IPS-NIHi7 (cell line): Measurements from ENCODE around the gene AGTRAP.
A peak's percentile ranks its signal among the peaks of the same experiment; 100 is the strongest.

Experiments used
- DNase-seq: peaks from one replicate; pipeline ENCODE4 v3.0.0; 2012; ENCODE audit warnings: mixed read lengths; ENCODE audit errors: extremely low spot score

Gene AGTRAP

DNA sequence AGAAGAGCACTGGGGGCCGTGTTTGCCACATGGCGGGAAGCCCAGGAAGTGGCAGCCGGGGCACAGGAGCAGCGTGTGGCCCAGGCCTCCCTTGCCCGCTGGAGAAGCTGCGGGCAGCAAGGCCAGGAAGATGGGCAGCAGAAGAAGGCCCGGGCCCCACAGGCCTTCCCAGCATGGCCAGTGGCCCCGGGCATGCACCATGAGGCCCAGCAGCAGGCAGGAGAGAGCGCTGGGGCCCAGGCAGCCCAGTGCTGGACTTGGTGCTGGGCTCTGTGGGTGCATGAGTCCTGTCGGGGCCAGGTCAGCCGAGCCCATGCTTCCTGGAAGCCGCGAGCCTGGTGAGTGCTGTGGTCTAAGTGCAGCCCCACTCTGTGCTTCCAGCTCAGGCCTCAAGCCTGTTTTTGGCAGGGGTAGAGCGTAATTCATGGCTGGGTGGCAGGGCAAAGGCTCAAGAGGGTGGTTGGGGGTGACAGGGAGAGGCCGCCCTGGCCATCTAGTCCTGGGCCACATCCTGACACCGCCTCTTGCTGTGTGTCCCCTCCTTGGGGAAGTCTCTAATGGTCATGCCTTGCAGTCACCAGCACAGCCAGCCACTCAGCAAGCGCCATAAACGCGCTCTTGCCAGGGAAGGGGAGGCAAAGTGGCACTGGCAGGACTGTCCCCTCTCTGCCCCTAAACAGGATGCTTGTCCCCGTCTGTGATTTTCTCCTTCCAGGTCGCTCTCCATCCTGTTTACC is 48.5 kb downstream of the AGTRAP start:
- no peak for DNase-seq

GRCh38 chr1:11784993-11785769 is 49.2 kb downstream of the AGTRAP start:
- peak; percentile 93 for DNase-seq

DNA sequence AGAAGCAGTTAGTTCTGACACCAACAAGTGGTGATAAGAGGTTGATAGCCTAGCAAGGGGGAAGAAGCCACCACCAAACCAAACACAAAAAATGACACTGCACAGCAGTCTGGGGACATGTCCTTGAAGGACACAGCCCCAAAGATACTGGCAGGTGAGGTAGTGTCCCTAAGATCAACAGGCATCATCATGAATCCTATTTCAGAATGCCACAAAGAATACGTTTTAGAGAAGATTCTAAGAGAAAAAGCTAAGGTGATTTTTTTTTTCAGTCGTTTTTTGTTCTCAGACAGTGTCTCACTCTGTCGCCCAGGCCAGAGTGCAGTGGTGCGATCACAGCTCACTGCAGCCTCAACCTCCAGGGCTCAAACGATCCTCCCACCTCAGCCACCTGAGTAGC is 50.2 kb downstream of the AGTRAP start:
- no peak for DNase-seq

GRCh38 chr1:11787251-11787803 is 51.4 kb downstream of the AGTRAP start:
- DNase-seq = peak; percentile 74

DNA sequence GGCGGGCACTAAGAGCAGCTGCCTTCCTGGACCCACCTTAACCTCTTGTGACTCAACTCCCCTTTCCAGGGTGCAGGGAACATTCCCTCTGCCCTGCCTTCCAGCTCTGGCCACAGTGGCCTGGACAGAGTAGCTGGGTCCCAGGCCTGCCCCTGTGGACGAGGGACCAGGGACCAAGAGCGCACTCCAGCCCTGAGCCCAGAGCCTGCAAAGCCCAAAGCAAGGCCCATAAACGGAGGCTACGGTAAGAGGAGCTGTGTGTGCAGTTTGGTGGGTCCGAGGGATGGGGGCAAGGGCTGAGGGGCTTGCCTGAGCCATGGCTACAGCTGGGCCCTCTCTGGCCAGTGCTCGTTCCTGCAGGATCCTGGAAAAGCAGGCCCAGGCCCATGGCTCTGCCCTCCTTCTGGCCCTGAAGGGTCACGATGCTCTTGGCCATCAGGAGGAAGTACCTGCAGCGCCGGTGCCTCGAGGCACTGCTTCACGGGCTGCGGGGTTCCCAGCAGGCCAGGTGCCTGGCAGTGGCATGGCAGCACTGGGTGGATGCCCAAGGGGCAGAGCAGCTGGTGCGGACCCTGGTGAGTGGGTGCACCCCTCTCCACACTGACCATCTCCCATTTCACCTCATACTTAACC is 52.0 kb downstream of the AGTRAP start:
- DNase-seq = no peak

DNA sequence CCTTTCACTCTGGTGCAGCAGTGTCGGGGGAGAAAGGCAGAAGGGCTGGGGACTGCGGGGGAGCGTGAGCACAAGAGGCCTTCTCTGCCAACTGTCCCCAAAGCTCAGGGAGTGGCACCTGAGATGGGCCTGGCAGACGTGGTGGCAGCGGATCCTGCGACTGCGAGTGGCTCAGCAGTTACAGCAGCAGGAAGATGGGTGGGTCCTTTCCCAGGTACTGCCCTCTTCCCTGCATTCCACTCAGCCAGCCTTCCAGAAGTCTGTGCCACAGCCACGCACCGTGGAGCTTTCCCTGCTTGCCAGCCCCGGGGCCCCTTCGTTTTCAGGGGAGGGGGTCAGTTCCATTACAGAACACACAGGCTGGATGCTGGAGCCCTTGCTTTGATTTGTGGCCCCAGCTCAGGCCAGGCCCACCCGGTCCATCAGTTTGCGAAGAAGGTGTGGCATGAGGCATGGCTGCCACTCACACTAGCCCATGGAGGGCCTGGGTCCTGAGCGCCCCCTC is 52.7 kb downstream of the AGTRAP start:
- DNase-seq = no peak

DNA sequence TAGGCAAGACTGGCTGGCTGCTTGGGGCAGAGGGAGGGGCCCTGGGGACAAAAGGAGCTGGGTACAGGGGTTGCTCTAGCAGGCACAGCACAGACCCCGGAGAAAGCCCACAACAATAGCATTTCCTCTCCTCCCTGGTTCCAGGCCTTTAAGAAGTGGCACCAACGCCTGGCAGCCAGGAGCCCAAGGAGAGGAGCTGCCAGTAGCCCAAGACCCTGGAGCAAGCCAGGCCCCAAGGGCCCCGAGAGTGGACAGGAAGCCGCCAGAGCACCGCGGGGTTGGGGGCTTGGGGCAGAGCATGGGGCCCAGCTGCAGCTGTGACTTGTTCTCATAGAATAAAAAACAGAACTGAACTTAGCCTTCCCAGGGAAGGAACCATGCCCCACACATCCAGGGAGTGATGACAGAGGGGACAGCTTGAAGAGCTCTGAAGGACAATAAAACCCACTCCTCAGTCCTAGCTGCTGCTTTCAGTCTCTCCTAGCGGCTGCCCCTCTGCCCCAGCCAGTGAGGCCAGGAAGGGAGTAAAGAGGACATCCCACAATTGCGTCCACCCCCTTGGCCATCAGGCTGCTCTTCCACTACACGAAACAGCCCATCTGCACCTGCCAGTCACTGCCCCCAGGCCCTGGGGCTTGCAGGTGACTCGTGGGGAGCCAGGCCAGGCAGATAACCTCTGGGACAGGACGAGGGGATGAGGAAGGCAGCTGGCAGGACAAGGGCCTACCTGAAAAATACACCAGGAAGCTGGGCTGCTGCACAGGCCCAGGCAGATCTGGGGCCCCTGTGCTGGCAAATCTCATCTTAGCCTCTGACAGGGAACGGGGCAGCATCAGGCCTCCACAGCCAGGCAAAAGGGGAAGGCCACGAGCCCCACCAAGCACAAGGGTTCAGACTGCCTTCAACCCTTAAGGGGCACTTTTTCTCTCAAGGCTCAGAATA is 53.5 kb downstream of the AGTRAP start:
- DNase-seq = no peak

DNA sequence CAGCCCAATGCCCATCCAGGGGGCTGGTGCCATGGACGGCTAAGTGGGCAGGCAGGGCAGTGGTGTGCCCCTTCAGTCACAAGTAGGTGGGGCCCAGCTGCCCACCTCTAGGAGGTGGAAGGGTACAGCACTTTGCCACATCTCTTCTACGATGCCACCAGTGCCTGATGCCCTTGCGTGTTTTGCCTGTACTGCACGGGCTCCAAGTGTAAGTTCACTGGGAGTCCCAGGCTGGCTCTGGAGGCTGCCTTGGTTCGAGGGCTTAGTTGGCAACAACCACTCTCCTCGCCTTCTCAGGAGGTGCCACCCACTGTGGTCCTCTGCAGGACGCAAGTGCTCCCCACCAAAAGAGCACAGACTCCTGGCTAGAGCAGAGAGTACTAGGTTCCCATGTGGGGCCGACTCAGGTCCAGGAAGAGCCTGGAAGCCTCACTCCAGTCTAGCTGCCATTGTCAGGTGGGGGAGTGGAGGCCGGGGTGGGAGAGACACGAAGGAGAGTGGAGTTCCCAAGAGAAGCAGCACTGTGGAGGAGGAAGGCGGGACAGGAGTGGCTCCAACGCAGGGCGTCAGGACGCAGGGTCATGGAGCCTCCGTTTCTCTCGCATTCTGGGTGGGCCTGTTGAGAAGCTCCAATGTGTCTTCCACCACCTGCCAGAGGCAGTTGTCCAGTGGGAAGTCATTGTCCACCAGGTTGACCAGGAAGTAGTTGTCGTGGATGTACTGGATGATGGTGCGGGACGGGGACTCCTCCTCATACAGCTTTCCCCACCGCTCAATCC is 54.4 kb downstream of the AGTRAP start:
- DNase-seq = no peak

DNA sequence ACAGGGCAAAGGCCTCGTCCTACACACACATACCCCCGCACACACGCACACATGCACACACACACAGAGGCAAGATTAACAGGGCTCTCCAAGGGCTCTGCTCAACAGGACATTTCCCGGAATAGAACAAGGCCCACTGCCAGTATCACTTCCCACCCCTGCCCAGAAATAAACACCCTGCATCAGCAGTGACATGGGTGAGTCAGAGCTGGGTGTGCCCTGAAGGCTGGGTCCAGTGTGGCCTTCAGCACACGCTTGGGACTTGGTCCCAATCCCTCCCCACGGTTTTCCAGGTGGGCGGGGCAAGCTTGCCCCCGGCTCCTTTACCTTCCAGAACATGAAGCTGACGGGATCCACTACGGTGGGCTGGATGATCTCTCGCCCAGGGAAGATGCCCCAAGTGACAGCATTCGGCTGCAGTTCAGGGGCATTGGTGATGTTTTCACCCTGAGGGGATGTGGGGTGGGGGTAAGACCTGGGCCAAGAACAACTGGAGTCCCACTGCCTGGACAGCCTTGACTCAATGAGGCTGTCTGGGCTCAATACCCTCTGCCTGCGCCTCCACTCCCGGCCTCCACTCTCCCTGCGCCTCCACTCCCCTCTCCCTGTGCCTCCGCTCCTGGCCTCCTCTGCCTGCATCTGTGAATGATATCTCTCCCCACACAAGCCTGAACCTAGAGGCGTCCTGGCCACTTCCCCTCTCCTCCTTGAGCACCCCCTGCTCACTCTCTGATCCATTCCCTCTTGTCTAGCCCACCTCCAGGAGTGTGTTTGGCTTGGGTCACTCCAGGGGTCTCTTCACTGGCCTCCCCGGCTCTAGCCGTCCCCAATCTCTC is 55.2 kb downstream of the AGTRAP start:
- no peak for DNase-seq

GRCh38 chr1:11792106-11792505 is 56.2 kb downstream of the AGTRAP start:
- no peak for DNase-seq

DNA sequence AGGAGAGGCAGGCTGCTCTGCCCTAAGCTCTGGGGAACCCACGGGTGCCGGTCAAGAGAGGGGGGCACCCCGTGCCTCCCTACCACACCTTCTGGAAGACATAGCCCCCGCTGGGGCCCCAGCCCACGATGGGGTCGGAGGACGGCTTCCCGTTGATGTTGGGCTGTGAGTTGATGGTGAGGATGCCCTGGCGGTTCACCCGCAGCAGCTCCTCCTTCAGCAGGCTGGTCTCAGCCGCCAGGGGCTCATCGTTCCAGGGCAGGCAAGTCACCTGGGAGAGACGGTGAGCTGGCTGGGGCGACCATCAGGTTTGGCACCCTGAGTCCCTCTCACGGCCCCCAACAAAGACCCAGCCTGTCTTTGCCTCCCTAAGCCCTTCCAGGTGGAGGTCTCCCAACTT is 57.9 kb downstream of the AGTRAP start:
- DNase-seq = no peak

DNA sequence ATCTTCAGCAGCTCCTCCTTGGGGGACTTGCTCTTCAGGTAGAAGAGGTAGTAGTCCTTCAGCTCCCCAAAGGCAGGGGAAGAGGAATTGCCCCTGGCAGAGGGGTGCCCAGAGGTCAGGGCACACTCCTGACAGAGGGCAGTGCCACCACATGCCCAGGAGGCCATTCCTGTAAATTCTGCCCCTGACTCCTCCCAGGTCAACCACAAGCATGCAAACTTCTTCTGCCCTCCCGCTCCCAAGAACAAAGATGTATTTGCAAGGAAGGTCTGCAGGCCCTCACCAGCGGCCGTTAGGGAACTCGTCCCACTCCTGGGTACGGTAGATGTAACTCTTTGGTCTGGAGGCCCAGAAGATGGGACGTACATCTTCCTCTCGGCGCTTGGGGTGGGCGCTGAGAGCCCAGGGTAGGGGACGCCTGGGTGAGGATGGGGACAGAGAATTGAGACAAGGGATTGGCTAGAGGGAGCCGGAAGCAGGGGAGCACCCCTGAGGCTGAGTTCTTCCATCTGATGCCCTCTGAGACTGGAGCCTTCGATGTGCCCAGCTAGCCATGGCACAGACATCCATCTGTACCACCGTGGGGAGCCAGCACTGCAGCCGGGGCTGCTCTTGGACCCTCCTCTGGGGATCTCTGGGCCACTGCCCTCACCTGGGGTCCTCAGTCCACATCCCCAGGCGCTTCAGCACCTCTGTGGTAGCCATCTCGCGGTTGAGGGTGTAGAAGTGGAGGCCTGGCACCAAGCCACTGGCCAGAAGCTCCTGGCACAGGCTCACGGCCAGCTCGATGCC is 58.7 kb downstream of the AGTRAP start:
- DNase-seq = no peak

- DNase-seq = no peak
Measured at GRCh38 chr1:11795238-11795890, 59.4 kb downstream of the AGTRAP start.

- no peak for DNase-seq
Measured at GRCh38 chr1:11796036-11796828, 60.3 kb downstream of the AGTRAP start.

- DNase-seq = no peak
Measured at GRCh38 chr1:11797525-11798216, 61.7 kb downstream of the AGTRAP start.

GRCh38 chr1:11799099-11799498 is 63.2 kb downstream of the AGTRAP start:
- no peak for DNase-seq

DNA sequence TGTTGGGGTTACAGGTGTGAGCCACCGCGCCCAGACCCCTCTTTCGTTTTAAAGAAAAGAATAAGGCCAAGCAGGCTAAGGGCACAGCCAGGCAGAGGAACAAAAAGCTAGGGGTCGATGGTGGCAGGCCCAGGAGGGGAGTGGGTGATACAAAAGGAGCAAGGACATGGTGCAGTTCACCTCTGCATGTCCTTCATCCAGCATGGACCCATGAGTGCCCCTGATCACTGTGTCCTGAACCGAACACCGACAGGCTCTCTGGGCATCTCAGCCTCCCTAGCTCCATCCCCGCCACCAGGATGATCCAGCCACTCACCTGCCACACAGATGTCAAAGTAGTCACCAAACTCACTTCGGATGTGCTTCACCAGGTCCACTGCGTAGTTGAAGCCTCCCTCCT is 64.0 kb downstream of the AGTRAP start:
- no peak for DNase-seq
